ENCODE results near the gene RSL1D1. TPM values are rescaled to one million over a fixed set of nuclear protein-coding genes. Genes with fewer than 3 reads are reported as not detected.
A peak's percentile ranks its signal among the peaks of the same experiment; 100 is the strongest.

The RSL1D1 gene
- total and polyA plus RNA-seq, 4 donors: 67.2 to 133 (median 109) TPM

DNA sequence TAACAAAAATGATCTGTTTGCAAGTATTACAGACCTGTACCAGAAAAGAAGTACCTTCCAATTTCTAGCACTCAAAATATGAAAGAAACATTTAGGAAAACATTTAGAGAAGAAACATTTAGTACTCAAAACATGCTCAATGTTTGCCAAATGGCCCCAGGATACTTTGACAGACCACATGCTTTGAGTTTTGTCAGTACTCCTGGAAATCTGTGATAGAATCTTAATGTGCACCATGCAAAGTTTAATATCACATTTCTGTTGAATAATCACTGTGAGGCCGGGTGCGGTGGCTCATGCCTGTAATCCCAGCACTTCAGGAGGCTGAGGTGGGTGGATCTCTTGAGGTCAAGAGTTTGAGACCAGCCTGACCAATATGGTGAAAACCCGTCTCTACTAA is 45.8 kb downstream of the RSL1D1 start:
- H3K9me3 ChIP-seq (ENCODE audit: control insufficient read depth, insufficient read depth, low read length): no peaks in the 10 kb centered on the region
- H3K4me3 ChIP-seq (ENCODE audit: low read depth, low read length): no peak overlapping the region
- DNase-seq (ENCODE audit: low read depth in 4 of 6, low spot score in 6 of 6): no peak
- no peak overlapping the region for H3K27ac ChIP-seq (ENCODE audit: low read depth, low read length)
- no CpG with 5 or more reads among the region's 3 CpGs for WGBS (ENCODE audit: insufficient coverage)
- no peaks in the 10 kb centered on the region for H3K36me3 ChIP-seq (ENCODE audit: control insufficient read depth, insufficient read depth, low read length)
- H3K27me3 ChIP-seq (ENCODE audit: control insufficient read depth, insufficient read depth, low read length): no peaks in the 10 kb centered on the region
- no peaks in the 10 kb centered on the region for H3K4me1 ChIP-seq (ENCODE audit: control insufficient read depth, insufficient read depth, low read length)

DNA sequence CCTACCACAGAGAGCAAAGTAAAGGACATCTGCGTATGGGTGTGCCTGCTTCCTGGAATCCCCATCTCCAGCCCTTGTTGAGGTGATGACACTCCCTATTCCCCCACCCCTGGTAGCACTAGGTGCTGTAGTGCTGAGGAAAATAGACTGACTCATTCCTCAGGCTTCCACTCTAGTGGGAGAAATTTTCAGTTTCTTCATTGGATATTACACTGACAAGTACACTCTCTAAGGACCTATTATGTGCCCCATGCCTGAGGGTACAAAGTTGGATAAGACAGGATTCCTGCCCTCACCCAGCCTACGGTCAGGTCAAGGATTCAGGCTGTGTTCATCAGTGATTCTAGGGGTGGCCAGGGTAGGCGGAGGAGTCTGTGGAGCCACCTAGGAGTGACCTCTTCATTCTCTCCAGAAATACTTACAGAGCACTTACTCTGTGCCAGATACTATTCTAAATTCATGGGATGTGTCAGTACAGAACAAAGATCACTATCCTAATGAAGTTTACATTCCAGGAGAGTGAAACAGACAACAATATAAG is 49.8 kb downstream of the RSL1D1 start:
- no peak for DNase-seq (ENCODE audit: low read depth in 4 of 6, low spot score in 6 of 6)
- H3K4me1 ChIP-seq (ENCODE audit: control insufficient read depth, insufficient read depth, low read length): peaks cover 25% of the 10 kb centered on the region
- H3K27me3 ChIP-seq (ENCODE audit: control insufficient read depth, insufficient read depth, low read length): no peaks in the 10 kb centered on the region
- H3K4me3 ChIP-seq (ENCODE audit: low read depth, low read length): no peak overlapping the region
- WGBS (ENCODE audit: insufficient coverage): 20% methylated on average over 1 of the region's 3 CpGs
- H3K36me3 ChIP-seq (ENCODE audit: control insufficient read depth, insufficient read depth, low read length): peaks cover 2% of the 10 kb centered on the region
- H3K27ac ChIP-seq (ENCODE audit: low read depth, low read length): no peak overlapping the region
- no peaks in the 10 kb centered on the region for H3K9me3 ChIP-seq (ENCODE audit: control insufficient read depth, insufficient read depth, low read length)

GRCh38 chr16:11800382-11800718 is 51.0 kb downstream of the RSL1D1 start:
- Histone ChIP-seq H3K9me3 (ENCODE audit: control insufficient read depth, insufficient read depth, low read length) (no peaks in the 10 kb centered on the region), H3K4me1 (ENCODE audit: control insufficient read depth, insufficient read depth, low read length) (peaks cover 35% of the 10 kb centered on the region), H3K27me3 (ENCODE audit: control insufficient read depth, insufficient read depth, low read length) (no peaks in the 10 kb centered on the region), H3K36me3 (ENCODE audit: control insufficient read depth, insufficient read depth, low read length) (peaks cover 4% of the 10 kb centered on the region), H3K4me3 (ENCODE audit: low read depth, low read length) (no peak overlapping the region), H3K27ac (ENCODE audit: low read depth, low read length) (no peak overlapping the region)
- WGBS (ENCODE audit: insufficient coverage): 100% methylated on average over 1 of the region's 3 CpGs
- no peak for DNase-seq (ENCODE audit: low read depth in 4 of 6, low spot score in 6 of 6)

- 100% methylated on average over 2 of the region's 14 CpGs for WGBS (ENCODE audit: insufficient coverage)
Observed at GRCh38 chr16:11799509-11800381, 51.6 kb downstream of the RSL1D1 start.

GRCh38 chr16:11799017-11799381 is 52.3 kb downstream of the RSL1D1 start:
- Histone ChIP-seq H3K4me3 (ENCODE audit: low read depth, low read length) (no peak overlapping the region), H3K27me3 (ENCODE audit: control insufficient read depth, insufficient read depth, low read length) (no peaks in the 10 kb centered on the region), H3K27ac (ENCODE audit: low read depth, low read length) (no peak overlapping the region), H3K4me1 (ENCODE audit: control insufficient read depth, insufficient read depth, low read length) (peaks cover 38% of the 10 kb centered on the region), H3K9me3 (ENCODE audit: control insufficient read depth, insufficient read depth, low read length) (no peaks in the 10 kb centered on the region), H3K36me3 (ENCODE audit: control insufficient read depth, insufficient read depth, low read length) (peaks cover 5% of the 10 kb centered on the region)
- 93% methylated on average over 3 of the region's 10 CpGs for WGBS (ENCODE audit: insufficient coverage)
- no peak for DNase-seq (ENCODE audit: low read depth in 4 of 6, low spot score in 6 of 6)

More at GRCh38 chr16:11799509-11800381, 51.6 kb downstream of the RSL1D1 start:
- H3K4me3 ChIP-seq (ENCODE audit: low read depth, low read length): no peak overlapping the region
- peaks cover 38% of the 10 kb centered on the region for H3K4me1 ChIP-seq (ENCODE audit: control insufficient read depth, insufficient read depth, low read length)
- peaks cover 5% of the 10 kb centered on the region for H3K36me3 ChIP-seq (ENCODE audit: control insufficient read depth, insufficient read depth, low read length)
- no peak for DNase-seq (ENCODE audit: low read depth in 4 of 6, low spot score in 6 of 6)
- no peak overlapping the region for H3K27ac ChIP-seq (ENCODE audit: low read depth, low read length)
- no peaks in the 10 kb centered on the region for H3K27me3 ChIP-seq (ENCODE audit: control insufficient read depth, insufficient read depth, low read length)
- no peaks in the 10 kb centered on the region for H3K9me3 ChIP-seq (ENCODE audit: control insufficient read depth, insufficient read depth, low read length)

GRCh38 chr16:11797957-11798299 is 53.4 kb downstream of the RSL1D1 start:
- 1% methylated on average over 5 of the region's 7 CpGs for WGBS (ENCODE audit: insufficient coverage)
- Histone ChIP-seq H3K27ac (ENCODE audit: low read depth, low read length) (peak overlapping the region; percentile 98), H3K4me1 (ENCODE audit: control insufficient read depth, insufficient read depth, low read length) (peaks cover 38% of the 10 kb centered on the region), H3K4me3 (ENCODE audit: low read depth, low read length) (peak overlapping the region; percentile 73), H3K27me3 (ENCODE audit: control insufficient read depth, insufficient read depth, low read length) (no peaks in the 10 kb centered on the region), H3K9me3 (ENCODE audit: control insufficient read depth, insufficient read depth, low read length) (no peaks in the 10 kb centered on the region), H3K36me3 (ENCODE audit: control insufficient read depth, insufficient read depth, low read length) (peaks cover 8% of the 10 kb centered on the region)
- peak in 1 of 6 donors; percentile 42 for DNase-seq (ENCODE audit: low read depth in 4 of 6, low spot score in 6 of 6)

- WGBS (ENCODE audit: insufficient coverage): under 1% methylated on average over 80 of the region's 80 CpGs
- Histone ChIP-seq H3K9me3 (ENCODE audit: control insufficient read depth, insufficient read depth, low read length) (no peaks in the 10 kb centered on the region), H3K4me3 (ENCODE audit: low read depth, low read length) (peak within 1 kb of the TSS; percentile 83), H3K36me3 (ENCODE audit: control insufficient read depth, insufficient read depth, low read length) (peaks cover 8% of the 10 kb centered on the region), H3K4me1 (ENCODE audit: control insufficient read depth, insufficient read depth, low read length) (peaks cover 41% of the 10 kb centered on the region), H3K27ac (ENCODE audit: low read depth, low read length) (peak within 1 kb of the TSS; percentile 98), H3K27me3 (ENCODE audit: control insufficient read depth, insufficient read depth, low read length) (no peaks in the 10 kb centered on the region)
- DNase-seq (ENCODE audit: low read depth in 4 of 6, low spot score in 6 of 6): peak; percentile 88 to 99 (median 94)
Observed at GRCh38 chr16:11797166-11797956, 54.0 kb downstream of the RSL1D1 start, which contains the start of gene ZC3H7A. ZC3H7A (minus strand) TSS chr16:11797258; CDS start chr16:11782354, 14,904 bp downstream.

DNA sequence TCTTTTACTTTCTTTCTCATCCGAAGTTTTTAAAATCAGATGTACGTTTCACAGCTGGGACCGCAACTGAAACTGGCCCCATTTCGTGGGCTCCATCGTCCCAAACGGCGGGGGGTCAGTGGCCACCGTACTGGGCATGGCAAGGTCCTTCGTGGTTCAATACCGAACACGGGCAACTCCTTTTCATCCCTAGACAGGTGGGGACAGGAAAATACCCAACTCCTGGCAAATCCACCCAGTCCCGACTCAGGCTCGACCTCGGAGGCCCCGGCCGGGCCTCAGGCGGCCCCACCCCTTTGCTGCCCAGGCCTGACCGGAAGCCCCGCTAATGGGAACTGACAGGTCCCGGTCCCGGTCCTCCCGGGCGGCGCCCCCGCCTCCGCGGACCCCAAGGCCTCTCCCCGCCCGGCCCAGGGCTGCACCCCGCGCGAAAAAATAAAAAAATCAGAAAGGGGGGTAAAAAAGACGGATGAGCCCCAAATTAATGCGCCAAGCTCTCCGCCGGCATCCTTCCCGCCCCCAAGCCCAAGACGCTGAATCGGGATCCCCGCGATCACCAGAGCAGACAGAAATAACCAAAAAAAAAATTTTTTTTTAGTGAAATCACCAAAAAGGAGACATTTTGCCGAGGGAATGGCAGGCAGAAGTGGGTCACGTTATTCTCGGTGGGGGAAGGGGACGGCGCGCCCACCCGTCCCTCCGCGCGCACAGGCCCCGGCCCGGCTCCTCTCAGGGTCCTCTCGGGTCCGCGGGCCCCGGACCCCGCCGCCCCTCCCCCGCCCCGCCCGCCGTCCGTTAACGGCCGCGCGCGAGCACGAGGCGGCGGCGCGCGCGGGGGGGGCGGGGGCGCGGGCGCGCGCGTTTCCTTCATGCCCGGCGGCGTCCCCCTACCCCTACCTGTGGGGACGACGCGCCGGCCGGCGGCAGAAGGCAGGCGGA is 54.8 kb downstream of the RSL1D1 start:
- Histone ChIP-seq H3K27ac (ENCODE audit: low read depth, low read length) (peak overlapping the region; percentile 91), H3K4me3 (ENCODE audit: low read depth, low read length) (peak overlapping the region; percentile 83), H3K4me1 (ENCODE audit: control insufficient read depth, insufficient read depth, low read length) (peaks cover 41% of the 10 kb centered on the region), H3K36me3 (ENCODE audit: control insufficient read depth, insufficient read depth, low read length) (peaks cover 8% of the 10 kb centered on the region), H3K27me3 (ENCODE audit: control insufficient read depth, insufficient read depth, low read length) (no peaks in the 10 kb centered on the region), H3K9me3 (ENCODE audit: control insufficient read depth, insufficient read depth, low read length) (no peaks in the 10 kb centered on the region)
- DNase-seq (ENCODE audit: low read depth in 4 of 6, low spot score in 6 of 6): peak in 2 of 6 donors; percentile 43 to 64
- 2% methylated on average over 86 of the region's 93 CpGs for WGBS (ENCODE audit: insufficient coverage)

GRCh38 chr16:11795887-11796226 is 55.5 kb downstream of the RSL1D1 start:
- Histone ChIP-seq H3K9me3 (ENCODE audit: control insufficient read depth, insufficient read depth, low read length) (no peaks in the 10 kb centered on the region), H3K27ac (ENCODE audit: low read depth, low read length) (peak overlapping the region; percentile 91), H3K27me3 (ENCODE audit: control insufficient read depth, insufficient read depth, low read length) (no peaks in the 10 kb centered on the region)

More at GRCh38 chr16:11795887-11796226, 55.5 kb downstream of the RSL1D1 start:
- no peak for DNase-seq (ENCODE audit: low read depth in 4 of 6, low spot score in 6 of 6)
- peaks cover 9% of the 10 kb centered on the region for H3K36me3 ChIP-seq (ENCODE audit: control insufficient read depth, insufficient read depth, low read length)
- 80% methylated on average over 2 of the region's 8 CpGs for WGBS (ENCODE audit: insufficient coverage)
- peaks cover 41% of the 10 kb centered on the region for H3K4me1 ChIP-seq (ENCODE audit: control insufficient read depth, insufficient read depth, low read length)
- peak overlapping the region; percentile 83 for H3K4me3 ChIP-seq (ENCODE audit: low read depth, low read length)

Measured in spinal cord (tissue), 10 donors.